Fibroblast of skin of right biceps (primary cell): Measurements from ENCODE around the gene IL17RC.
"Not testable (repeated sequence)": the region's sequence is repeated elsewhere in the genome, so short reads cannot be mapped to it uniquely, and the experiment has no call there.

Experiments
- DNase-seq: peaks from one replicate; pipeline ENCODE4 v3.0.0-alpha.2; 2013

IL17RC gene

DNA sequence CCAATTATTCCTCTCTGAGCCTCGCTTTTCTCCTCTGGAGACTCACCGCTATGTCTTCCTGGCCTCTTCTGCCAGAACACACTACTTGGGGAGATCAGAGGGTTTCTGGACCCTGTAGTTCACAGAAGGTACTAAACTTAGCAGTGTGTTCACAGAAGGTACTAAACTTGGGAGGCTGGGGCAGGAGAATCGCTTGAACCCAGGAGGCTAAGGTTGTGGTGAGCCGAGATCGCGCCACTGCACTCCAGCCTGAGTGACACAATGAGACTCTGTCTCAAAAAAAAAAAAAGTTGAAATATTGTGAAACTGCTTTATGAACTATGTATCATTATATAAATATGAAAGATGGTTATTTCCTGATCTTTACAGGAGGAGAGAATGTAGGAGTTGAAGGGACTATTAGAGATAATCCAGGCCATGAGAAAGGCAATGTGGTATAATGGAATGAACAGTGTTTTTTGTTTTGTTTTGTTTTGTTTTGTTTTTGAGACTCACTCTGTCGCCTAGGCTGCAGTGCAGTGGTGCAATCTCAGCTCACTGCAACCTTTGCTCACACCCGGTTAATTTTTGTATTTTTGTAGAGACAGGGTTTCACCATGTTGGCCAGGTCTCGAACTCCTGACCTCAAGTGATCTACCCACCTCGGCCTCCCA is 20.0 kb upstream of the IL17RC start:
- not testable (repeated sequence) for DNase-seq

DNA sequence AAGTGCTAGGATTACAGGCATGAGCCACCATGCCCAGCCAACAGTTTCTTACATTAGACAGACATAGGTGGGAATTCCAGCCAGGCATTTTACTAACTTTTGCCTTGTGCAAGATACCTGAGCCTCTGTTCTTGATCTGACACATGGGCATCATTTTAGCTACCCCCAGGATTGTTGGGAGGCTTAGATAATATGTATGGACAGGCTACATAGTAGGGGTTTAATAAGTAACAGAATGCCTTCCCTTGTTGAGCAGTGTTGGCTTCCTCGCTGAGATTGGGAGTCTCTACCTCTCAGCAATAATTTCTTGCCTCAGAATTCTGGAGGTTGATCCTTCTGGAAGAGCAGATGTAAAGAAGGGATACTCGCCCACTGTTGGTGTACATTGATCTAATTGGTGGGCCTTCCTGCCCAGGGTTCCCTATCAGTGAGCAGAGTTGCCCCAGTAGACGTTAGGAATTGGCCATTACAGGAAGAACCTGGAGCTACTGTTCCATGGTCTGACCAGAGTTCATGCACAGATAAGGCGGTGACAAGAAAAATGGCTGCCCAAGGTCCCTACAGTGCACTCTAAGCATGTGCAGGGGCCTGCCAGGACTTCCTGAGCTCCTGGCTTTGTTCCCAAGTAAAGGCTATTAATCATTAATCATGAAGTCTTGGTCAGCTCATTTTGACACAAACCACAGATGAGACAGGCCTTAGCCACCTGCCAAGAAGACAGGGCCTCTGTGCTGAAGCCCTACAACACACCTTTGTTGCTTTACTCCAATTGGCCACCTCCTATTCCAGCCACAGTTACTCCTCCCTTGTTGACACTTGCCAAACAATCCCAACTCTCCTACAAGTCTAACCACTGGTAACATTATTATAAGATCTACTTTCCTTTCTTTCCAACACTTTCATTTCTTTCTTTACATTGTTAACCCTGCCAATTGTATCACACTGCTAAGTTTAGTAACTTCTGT is 19.2 kb upstream of the IL17RC start:
- DNase-seq, result peak; percentile 47

DNA sequence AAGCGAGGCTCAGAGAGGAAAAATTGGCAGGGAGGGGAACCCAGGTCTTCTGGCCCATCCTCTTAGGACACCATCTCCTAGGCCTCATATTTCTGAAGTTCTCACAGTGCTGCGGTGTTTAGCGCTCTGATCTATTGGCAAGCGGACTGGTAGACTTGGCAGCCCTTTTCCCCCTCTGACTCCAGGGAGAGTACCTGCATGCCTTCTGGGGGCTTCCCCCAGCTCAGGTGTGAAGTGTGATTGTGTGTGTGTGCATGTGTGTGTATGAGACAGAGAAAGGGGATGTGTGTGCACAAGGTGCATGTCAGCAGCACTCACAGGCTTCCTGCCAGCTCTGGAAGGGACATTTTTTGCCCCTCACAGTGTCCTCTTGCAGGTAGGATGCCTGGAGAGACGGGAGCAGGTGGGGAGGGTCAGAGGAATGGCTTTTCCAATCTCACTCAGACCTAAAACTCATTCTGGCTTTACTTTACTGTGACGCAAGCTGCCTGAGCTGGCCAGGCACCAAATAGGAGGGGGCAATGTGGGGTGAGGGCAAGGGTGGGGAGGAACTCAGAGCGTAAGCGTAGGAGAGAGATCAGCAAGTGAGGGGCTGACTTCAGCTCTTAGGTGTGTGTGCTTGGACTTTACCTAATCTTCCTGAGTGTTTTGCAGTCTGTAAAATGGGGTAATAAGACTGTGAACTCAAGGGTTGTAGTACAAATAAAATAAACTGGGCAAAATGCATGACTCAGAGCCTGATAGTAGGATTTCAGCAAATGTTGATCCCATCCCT is 18.2 kb upstream of the IL17RC start:
- no peak for DNase-seq

DNA sequence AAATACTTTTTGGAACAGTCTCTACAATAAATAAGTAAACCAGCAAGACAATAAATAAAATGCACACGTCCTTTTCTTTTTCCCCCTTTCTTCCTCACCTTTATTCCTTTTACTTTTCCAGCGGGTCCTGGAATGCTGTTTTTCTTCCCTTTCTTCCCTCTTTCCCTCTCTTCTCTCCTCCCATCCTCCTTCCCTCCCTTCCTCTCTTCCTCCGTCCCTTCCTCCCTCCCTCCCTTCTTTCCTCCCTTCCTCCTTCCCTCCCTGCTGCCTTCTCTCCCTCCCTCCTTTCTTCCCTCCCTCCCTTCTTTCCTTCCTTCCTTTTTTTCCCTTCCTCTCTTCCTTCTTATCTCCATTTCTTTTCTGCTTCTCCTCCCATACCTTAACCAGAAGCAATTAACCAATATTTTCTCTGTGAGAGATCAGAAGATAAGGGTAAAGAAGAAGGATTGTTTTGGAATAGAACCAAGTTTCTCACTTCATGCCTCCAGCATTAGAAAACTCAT is 17.6 kb upstream of the IL17RC start:
- no peak for DNase-seq

DNA sequence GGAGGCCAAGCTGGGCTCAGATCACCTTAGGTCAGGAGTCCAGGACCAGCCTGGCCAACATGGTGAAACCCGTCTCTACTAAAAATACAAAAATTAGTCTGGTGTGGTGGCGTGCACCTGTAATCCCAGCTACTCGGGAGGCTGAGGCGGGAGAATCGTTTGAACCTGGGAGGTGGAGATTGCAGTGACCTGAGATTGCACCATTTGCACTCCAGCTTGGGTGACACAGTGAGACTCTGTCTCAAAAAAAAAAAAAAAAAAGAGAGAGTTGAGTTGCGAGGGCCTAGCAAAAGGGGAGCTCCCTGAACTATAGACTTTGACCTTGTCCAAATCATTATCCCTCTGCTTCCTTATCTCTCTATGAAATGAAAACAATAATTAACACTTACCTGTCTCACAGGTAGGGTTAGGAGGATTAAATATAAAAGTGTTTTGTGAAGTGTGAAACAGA is 15.9 kb upstream of the IL17RC start:
- not testable (repeated sequence) for DNase-seq

DNA sequence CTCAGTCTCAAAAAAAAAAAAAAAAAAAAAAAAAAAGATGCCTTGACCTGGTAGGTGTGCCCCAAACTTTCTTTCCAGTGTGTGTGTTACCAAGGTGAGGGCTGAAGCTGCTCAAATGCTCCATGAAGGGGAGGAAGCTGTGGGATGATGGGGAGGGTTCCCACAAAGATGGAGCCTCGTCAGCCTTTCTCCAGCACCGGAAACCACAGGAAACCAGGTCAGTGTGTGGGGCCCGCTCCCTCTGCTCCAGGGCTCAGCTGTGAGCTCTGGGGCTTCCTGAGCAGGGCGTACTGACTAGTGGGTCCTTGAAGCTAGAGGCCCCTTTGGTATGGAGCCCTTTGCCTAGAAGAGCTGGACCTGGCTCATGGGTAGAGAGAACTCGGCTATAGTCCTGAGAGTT is 14.9 kb upstream of the IL17RC start:
- no peak for DNase-seq

DNA sequence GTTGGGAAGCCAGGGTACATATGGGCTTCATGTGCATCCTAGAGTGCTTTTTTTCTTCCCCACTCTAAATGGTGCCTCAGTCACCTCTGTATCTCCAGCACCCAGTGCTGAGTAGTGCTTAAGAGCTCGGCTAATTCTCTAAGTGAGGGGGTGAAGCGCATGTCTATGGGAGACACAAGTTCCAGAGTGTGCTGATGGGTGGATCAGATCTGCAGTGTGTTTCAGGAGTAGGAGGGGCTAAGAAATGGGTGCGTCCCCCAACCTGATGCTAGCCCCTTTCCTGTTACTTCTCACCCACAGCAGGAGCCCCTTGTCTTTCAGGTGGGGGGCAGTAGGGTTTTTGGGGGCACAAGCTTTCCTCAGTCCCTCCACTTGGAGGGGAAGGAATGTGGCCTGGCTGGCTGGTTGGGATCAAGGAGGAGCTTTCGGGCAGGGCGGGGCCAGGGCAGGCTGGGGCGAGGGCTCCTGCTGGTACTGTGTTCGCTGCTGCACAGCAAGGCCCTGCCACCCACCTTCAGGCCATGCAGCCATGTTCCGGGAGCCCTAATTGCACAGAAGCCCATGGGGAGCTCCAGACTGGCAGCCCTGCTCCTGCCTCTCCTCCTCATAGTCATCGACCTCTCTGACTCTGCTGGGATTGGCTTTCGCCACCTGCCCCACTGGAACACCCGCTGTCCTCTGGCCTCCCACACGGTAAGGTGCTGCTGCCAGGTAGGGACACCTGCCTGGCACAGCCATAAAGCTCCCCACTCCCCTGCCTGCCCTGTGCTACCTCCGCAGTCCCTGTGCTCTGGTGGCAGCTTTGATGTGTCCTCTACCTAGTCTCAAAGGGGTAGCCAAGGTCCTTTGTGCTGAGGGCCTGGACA is 14.3 kb upstream of the IL17RC start, which contains the start of gene IL17RE:
Gene IL17RE (plus strand): TSS at position 477 of the 866 bp plus-strand sequence. CDS start 85 bp downstream, at position 562.
- DNase-seq, result no peak

DNA sequence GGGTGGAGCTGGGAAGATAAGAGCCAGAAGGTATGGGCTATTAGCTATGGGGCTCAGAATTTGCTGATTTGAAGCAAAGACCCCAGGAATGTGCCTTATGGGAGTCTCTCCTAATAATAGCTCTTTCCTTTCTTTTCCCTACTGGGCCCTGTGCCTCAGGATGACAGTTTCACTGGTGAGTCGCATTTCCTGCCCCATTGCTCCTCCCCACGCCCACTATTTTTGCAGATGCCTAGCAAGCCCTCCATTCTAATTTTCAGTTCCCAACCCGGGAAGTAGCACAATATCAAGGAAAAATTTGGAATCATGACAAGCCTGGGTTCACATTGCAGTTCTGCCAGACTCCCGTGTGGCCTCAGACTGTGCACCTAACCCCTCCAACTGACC is 13.7 kb upstream of the IL17RC start:
- DNase-seq, result peak; percentile 76

DNA sequence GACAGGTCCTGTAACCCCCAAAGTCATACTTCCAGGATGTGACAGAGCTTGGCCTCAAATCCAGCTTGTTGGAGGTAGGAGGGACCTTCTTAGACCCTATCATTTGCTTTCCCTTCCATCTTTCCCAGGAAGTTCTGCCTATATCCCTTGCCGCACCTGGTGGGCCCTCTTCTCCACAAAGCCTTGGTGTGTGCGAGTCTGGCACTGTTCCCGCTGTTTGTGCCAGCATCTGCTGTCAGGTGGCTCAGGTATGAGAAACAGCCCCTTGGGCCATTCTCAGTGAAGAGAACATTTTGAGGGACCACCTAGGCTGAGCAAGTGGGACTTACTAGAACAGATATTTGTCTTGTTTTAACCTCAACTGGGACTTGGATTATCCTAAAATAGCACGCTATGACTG is 13.0 kb upstream of the IL17RC start:
- DNase-seq, result no peak

DNA sequence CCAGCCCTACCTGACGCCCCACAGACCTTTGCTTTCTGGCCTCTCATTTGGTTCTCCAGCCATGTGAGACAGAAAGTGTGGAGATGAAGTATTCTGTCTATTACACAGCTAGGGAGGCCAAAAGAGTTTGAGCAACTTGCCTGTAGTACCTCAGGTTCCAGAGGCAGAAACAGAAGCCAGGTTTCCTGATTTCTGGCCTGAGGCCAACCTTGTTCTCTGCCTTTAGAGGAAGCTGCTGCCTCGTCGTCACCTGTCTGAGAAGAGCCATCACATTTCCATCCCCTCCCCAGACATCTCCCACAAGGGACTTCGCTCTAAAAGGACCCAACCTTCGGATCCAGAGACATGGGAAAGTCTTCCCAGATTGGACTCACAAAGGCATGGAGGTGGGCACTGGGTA is 10.4 kb upstream of the IL17RC start:
- DNase-seq, result no peak

DNA sequence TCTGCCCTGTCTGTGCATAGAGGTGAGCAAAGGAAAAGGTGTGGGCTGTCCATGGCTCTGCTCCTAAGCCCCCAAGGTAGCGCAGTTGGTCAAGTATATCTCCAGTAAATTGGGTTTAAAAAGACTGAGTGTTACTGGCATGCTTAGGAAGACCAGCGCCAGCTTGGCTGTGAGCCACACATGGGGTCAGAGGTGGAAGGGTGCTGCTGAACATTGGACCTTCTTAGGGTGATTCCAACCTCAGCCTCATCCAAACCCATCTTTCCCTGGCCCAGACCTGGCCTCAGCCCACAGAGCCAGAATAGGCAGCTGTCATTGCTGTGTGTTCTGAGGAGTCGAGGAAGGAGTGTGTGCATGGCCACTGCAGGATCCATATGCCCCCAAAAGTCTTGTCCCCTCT is 8.6 kb upstream of the IL17RC start:
- no peak for DNase-seq

DNA sequence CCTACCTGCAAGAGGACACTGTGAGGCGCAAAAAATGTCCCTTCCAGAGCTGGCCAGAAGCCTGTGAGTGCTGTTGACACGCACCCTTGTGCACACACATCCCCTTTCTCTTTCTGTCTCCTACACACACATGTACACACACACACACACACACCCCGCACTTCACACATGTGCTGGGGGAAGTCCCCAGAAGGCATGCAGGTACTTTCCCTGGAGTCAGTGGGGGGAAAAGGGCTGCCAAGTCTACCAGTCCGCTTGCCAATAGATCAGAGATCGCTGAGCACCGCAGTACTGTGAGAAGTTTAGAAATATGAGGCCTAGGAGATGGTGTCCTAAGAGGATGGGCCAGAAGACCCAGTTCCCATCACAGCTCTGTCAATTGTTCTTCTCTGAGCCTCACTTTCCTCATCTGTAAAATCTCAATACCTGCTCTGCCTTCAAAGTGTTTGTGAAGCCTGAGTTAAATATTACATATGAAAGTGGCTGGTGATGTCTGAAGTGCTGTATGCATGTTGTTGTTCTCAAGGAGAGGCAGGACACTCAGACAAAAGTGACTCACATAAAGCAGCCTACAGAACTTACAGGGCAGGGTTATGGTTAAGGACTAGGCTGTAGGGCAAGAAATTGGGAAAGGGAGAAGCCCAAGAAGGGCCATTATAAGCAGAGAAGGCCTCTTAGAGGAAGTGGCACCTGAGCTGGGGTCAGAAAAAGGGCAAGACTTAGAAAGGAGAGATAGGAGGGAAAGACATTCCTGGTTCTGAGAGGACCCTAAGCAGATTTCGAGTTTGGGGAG is 7.5 kb upstream of the IL17RC start:
- DNase-seq, result no peak

DNA sequence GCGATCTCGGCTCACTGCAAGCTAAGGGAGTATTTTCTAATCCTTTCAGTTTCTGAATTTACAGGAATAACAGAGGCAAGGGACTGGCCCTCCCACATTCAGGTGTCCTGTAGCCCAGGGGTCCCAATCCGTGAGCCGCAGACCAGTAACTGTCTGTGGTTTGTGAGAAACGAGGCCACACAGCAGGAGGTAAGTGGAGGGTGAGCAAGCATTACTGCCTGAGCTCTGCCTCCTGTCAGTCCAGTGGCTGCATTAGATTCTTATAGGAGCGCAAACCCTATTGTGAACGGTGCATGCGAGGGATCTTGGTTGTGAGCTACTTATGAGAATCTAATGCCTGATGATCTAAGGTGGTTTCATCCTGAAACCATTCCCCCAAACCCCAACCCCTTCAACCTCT is 5.0 kb upstream of the IL17RC start:
- DNase-seq, result no peak

DNA sequence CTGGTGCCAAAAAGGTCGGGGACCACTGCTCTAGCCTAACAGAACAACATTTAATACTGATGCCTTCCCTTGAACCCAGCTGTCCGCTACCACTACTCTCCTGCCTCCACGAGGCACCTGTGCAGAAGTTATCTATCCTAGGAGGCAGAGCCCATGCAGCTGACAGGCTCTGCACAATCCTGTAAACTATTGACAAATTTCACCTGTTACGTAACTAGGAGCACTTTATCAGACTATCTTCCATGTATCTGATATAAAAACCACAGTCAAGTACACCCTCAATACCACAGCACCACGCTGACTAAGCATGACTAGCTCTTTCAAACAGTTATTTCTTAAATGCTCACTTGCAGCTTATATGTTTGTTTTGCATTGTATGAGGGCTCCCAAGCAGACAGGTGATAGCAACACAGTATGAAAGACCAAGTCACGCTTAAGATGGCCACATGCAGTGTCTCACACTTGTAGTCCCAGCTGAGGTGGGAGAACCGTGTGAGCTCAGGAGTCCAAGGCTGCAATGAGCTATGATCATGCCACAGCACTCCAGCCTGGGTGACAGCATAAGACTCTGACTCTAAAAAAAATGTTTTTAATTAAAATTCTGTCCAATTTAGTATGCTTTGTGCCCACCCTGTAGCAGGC is 4.5 kb upstream of the IL17RC start:
- peak; percentile 48 for DNase-seq

DNA sequence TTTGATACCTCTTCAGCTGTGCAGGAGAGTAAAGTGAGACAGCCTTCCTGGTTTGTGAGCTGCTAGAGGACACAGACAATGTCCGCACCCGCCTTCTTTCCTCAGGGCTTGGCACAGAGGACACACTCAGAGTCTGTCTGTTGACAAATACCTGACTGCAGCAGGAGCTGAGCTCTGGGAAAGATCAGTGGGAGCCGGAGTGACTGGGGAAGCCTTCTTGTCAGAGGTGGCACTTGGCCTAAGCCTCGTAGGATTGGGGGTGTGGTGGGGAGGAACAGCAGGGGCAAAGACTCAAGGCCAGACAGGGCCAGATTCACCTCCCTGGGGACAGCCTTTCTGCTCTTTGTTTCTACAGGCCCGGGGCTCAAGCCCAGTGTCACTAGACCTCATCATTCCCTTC is 3.3 kb upstream of the IL17RC start:
- DNase-seq, result no peak

DNA sequence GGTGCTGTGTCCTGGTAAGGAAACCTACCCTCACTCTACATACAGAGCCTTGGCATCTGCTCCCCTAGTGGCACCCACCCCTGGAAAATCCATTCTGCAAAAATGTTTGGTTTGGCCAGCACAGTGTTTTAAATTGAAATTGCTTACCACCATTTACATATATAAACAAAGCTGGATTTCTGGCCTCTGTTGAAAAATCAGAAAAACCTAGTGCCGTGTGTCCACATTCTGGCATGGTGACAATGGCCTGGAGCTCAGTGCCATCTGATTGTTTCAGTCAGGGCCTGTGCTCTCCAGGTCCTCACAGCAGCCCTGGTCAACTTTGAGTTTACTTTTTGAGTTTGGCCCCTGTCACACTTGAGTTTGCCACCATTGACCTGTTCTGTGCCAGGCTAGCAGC is 2.9 kb upstream of the IL17RC start:
- DNase-seq, result no peak

DNA sequence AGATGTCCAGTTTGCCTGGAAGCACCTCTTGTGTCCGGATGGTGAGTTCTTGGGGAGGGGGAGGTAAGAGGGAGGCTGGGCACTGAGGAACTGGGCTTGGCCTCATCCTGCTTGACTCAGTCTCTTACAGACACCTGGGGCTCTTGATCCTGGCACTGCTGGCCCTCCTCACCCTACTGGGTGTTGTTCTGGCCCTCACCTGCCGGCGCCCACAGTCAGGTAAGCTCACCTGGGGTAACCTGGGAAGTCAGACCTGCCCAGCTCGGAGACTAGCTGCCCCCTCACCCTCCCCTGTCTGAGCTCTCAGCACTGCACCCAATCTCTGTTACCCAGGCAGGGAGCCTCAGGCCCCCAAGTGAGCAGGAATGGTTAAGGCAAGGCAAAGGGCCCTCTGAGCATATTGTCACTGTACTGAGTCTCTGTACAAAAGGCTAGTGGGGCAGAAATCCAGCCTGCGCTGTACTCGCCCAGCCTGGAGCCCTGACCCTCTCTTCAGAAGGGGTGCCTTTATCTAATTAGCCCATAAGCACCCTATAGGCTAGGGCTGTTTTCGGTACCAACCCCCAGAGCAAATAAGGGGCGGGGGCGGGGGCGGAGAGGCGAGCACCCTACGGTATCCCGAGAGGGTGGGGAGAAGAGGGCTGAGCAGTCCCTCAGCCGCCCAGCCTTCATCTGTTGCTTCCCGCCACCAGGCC is 2.2 kb upstream of the IL17RC start:
- no peak for DNase-seq

DNA sequence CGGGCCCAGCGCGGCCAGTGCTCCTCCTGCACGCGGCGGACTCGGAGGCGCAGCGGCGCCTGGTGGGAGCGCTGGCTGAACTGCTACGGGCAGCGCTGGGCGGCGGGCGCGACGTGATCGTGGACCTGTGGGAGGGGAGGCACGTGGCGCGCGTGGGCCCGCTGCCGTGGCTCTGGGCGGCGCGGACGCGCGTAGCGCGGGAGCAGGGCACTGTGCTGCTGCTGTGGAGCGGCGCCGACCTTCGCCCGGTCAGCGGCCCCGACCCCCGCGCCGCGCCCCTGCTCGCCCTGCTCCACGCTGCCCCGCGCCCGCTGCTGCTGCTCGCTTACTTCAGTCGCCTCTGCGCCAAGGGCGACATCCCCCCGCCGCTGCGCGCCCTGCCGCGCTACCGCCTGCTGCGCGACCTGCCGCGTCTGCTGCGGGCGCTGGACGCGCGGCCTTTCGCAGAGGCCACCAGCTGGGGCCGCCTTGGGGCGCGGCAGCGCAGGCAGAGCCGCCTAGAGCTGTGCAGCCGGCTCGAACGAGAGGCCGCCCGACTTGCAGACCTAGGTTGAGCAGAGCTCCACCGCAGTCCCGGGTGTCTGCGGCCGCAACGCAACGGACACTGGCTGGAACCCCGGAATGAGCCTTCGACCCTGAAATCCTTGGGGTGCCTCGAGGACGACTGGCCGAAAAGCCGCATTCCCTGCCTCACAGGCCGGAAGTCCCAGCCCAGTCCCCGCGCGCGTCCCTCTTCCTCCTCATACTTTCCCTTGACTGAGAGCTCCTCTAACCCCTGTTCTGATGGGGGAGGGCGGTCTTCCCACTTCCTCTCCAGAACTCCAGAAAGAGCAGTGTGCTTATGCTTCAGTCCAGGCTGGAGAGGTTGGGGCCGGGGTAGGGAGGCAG is 1.4 kb upstream of the IL17RC start:
- DNase-seq, result peak; percentile 79

DNA sequence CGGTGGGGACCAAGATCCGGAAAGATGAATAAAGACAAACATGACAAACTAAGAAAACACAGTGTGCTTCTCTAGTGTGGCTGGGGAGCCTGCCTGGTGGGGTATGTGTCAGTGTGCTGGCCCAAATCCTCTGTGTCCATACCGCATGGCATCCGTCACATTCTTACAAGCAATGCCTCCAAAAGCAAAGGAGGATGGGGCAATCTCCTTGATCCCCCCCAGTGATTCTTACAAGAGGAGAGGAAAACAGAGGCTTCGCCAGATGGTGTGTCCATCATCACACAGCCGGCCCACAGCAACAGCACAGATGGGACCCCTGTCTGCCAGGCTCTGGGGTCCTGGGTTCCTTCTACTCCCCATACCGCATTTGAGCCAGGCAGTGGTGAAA is 558 bp upstream of the IL17RC start:
- peak; percentile 60 for DNase-seq
